ENCODE measurements around the gene RGL2.
"Not testable (repeated sequence)": the region's sequence is repeated elsewhere in the genome, so short reads cannot be mapped to it uniquely, and the experiment has no call there.

Gene RGL2

GRCh38 chr6:33294086-33294823, 4.5 kb downstream of the RGL2 start:
- no peak for DNase-seq (ENCODE audit: low spot score)

GRCh38 chr6:33292996-33293682, 5.6 kb downstream of the RGL2 start:
- DNase-seq (ENCODE audit: low spot score): no peak

- DNase-seq (ENCODE audit: low spot score): no peak
Measured at GRCh38 chr6:33290459-33290858, 8.3 kb downstream of the RGL2 start.

- no peak for DNase-seq (ENCODE audit: low spot score)
Measured at GRCh38 chr6:33289784-33290315, 8.9 kb downstream of the RGL2 start.

- peak; percentile 99 for DNase-seq (ENCODE audit: low spot score)
Measured at GRCh38 chr6:33288921-33289783, 9.6 kb downstream of the RGL2 start, which contains the start of the genes PFDN6 and WDR46. Gene PFDN6 (plus strand): TSS chr6:33289601. CDS start chr6:33289857, 256 bp downstream. Gene WDR46 (minus strand): TSS chr6:33289239. CDS start chr6:33289170, 69 bp downstream.

GRCh38 chr6:33288141-33288920, 10.4 kb downstream of the RGL2 start:
- DNase-seq (ENCODE audit: low spot score): no peak

GRCh38 chr6:33286946-33287914, 11.5 kb downstream of the RGL2 start:
- DNase-seq (ENCODE audit: low spot score): no peak

GRCh38 chr6:33285214-33285613, 13.5 kb downstream of the RGL2 start:
- DNase-seq (ENCODE audit: low spot score): not testable (repeated sequence)

GRCh38 chr6:33280539-33280938, 18.2 kb downstream of the RGL2 start:
- no peak for DNase-seq (ENCODE audit: low spot score)

GRCh38 chr6:33279971-33280511, 18.7 kb downstream of the RGL2 start:
- no peak for DNase-seq (ENCODE audit: low spot score)

GRCh38 chr6:33279257-33279695, 19.5 kb downstream of the RGL2 start:
- no peak for DNase-seq (ENCODE audit: low spot score)

GRCh38 chr6:33278810-33279209, 19.9 kb downstream of the RGL2 start:
- no peak for DNase-seq (ENCODE audit: low spot score)

GRCh38 chr6:33278392-33278741, 20.4 kb downstream of the RGL2 start:
- DNase-seq (ENCODE audit: low spot score): no peak

GRCh38 chr6:33277663-33278391, 20.9 kb downstream of the RGL2 start:
- no peak for DNase-seq (ENCODE audit: low spot score)

- DNase-seq (ENCODE audit: low spot score): no peak
Measured at GRCh38 chr6:33276864-33277662, 21.7 kb downstream of the RGL2 start, which contains the start of gene B3GALT4. Gene B3GALT4 (plus strand): TSS chr6:33277123. CDS start chr6:33277420, 297 bp downstream.

GRCh38 chr6:33276581-33276863, 22.2 kb downstream of the RGL2 start:
- no peak for DNase-seq (ENCODE audit: low spot score)

- DNase-seq (ENCODE audit: low spot score): not testable (repeated sequence)
Measured at GRCh38 chr6:33275795-33276580, 22.8 kb downstream of the RGL2 start.
